SU-DHL-6 (cell line): ENCODE data around the gene TPST2.

Source experiments
- EZH2phosphoT487 ChIP-seq: fragments of 200-600 bp; sonication (generic), shearing (Covaris generic); conservative IDR thresholded peaks from 2 replicates; pipeline ENCODE4 v1.6.1; 2018; ENCODE audit warnings: mild to moderate bottlenecking, antibody characterized with exemption, low read length, moderate library complexity, mixed read lengths
- TF ChIP-seq, protein P1 (sequence below): fragments of 200-600 bp; sonication (generic); IDR thresholded peaks from one replicate; pipeline ENCODE4 v1.5.1; 2017; ENCODE audit warnings: antibody characterized with exemption, mild to moderate bottlenecking, low read length, moderate library complexity; ENCODE audit not compliant: insufficient read depth, poor library complexity, severe bottlenecking

DNA sequence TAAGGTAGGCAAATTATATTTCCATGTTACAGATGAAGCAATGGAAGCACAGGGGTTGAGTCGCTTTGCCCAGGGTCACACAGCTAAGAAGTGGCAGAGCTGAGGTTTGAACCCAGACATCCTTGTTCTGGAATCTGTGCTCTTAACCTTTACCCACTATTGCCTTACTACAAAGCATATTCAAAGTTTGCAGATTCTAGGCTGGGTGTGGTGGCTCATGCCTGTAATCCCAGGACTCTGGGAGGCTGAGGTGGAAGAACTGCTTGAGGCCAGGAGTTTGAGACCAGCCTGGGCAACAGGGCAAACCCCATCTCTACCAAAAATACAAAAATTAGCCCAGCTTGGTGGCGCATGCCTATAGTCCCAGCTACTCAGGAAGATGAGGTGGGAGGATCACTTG is 49.8 kb downstream of the TPST2 start:
- TF ChIP-seq, protein P1, sequence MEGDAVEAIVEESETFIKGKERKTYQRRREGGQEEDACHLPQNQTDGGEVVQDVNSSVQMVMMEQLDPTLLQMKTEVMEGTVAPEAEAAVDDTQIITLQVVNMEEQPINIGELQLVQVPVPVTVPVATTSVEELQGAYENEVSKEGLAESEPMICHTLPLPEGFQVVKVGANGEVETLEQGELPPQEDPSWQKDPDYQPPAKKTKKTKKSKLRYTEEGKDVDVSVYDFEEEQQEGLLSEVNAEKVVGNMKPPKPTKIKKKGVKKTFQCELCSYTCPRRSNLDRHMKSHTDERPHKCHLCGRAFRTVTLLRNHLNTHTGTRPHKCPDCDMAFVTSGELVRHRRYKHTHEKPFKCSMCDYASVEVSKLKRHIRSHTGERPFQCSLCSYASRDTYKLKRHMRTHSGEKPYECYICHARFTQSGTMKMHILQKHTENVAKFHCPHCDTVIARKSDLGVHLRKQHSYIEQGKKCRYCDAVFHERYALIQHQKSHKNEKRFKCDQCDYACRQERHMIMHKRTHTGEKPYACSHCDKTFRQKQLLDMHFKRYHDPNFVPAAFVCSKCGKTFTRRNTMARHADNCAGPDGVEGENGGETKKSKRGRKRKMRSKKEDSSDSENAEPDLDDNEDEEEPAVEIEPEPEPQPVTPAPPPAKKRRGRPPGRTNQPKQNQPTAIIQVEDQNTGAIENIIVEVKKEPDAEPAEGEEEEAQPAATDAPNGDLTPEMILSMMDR, result no peak
- no peak for TF ChIP-seq EZH2phosphoT487
